SIG-M5 treated with dmso at 0.1 percent for 504 hours (cell line): Measurements from ENCODE around the gene MFSD1.

Source experiments
- DNase-seq: peaks from one replicate; lab custom pipeline; 2025; ENCODE audit not compliant: unreplicated experiment; lab: John Stamatoyannopoulos, UW

The MFSD1 gene

DNA sequence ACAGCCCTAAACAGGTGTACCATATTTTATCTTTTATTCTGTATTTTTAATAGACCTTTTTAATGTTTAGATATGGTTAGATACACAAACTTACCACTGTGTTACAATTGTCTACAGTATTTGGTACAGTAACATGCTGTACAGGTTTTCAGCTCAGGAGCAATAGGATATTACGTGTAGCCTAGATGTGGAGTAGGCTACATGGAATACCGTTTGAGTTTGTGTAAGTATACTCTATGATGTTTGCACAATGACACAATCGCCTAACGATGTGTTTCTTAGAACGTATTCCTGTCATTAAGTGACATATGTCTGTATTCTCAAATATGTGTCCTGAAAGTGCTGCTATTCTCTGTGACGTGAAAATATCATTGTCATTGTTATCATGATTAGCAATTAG lies 62.6 kb downstream of the MFSD1 start:
- no peak for DNase-seq

DNA sequence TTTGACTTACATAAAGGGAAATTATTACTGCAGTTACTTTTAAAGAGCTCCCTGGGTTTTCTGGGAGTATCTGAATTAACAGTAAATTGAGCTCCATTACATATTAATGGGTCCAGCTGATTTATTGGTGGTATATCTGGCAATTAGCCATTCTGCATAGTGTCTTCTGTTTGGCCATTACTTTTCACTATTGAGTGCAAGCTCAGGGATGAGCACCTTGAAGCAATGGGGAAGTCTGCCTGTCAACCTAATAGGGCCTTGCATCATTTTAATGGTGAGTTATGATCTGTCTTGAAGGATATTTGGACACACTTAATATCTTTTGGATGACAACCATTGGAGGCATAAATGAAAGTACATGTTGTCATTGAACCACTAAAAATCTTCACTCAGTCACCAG lies 73.8 kb downstream of the MFSD1 start:
- DNase-seq = no peak
